WERI-Rb-1 (cell line): Measurements from ENCODE around the gene WSCD2.

ENCODE experiments used
- DNase-seq: peaks from one replicate; pipeline ENCODE4 v3.0.0-alpha.2; 2020
- H3K27ac ChIP-seq: fragments of 250-450 bp; sonication (Bioruptor Pico); 2 replicates; pipeline ENCODE4 v1.5.1; 2020; ENCODE audit warnings: mild to moderate bottlenecking, moderate library complexity
- H3K27me3 ChIP-seq: fragments of 250-450 bp; sonication (Bioruptor Pico); 2 replicates; pipeline ENCODE4 v1.5.1; 2021; ENCODE audit warnings: mild to moderate bottlenecking, low read depth, moderate library complexity; ENCODE audit not compliant: insufficient read depth, severe bottlenecking
- H3K36me3 ChIP-seq: fragments of 250-450 bp; sonication (Bioruptor Pico); 2 replicates; pipeline ENCODE4 v1.5.1; 2020; ENCODE audit warnings: mild to moderate bottlenecking, moderate library complexity
- H3K4me3 ChIP-seq: 2 replicates; pipeline ENCODE4 v1.5.1; 2011; ENCODE audit warnings: low read depth, mild to moderate bottlenecking, control low read depth, low read length
- H3K9me3 ChIP-seq: fragments of 250-450 bp; sonication (Bioruptor Pico); 2 replicates; pipeline ENCODE4 v1.5.1; 2021; ENCODE audit warnings: mild to moderate bottlenecking, moderate library complexity; ENCODE audit not compliant: severe bottlenecking
- CTCF ChIP-seq: IDR thresholded peaks from 2 replicates; pipeline ENCODE4 v1.5.1; 2011; ENCODE audit warnings: low read depth, mild to moderate bottlenecking, control low read depth, inconsistent platforms, low read length

WSCD2 gene

GRCh38 chr12:108231909-108232434 lies 102.9 kb downstream of the WSCD2 start:
- no peak overlapping the region for H3K4me3 ChIP-seq
- no peak for TF ChIP-seq CTCF
- no peaks in the 10 kb centered on the region for H3K36me3 ChIP-seq
- no peak for DNase-seq
- H3K27me3 ChIP-seq = peaks cover 62% of the 10 kb centered on the region
- H3K9me3 ChIP-seq = no peaks in the 10 kb centered on the region
- H3K27ac ChIP-seq = no peak overlapping the region

- Histone ChIP-seq H3K36me3 (no peaks in the 10 kb centered on the region), H3K4me3 (no peak overlapping the region), H3K27ac (no peak overlapping the region), H3K27me3 (peaks cover 59% of the 10 kb centered on the region), H3K9me3 (peaks cover 5% of the 10 kb centered on the region)
- DNase-seq = no peak
- no peak for TF ChIP-seq CTCF
These were observed 103.5 kb downstream of the WSCD2 start for GRCh38 chr12:108232565-108232964.

- Histone ChIP-seq H3K4me3 (no peak overlapping the region), H3K36me3 (no peaks in the 10 kb centered on the region), H3K27me3 (peaks cover 49% of the 10 kb centered on the region), H3K9me3 (peaks cover 6% of the 10 kb centered on the region), H3K27ac (no peak overlapping the region)
- no peak for DNase-seq
- TF ChIP-seq CTCF = no peak
These were observed 105.1 kb downstream of the WSCD2 start for GRCh38 chr12:108234158-108234557.

- TF ChIP-seq CTCF = no peak
- Histone ChIP-seq H3K27ac (no peak overlapping the region), H3K27me3 (peaks cover 40% of the 10 kb centered on the region), H3K4me3 (no peak overlapping the region), H3K9me3 (peaks cover 6% of the 10 kb centered on the region), H3K36me3 (no peaks in the 10 kb centered on the region)
- no peak for DNase-seq
These were observed 106.3 kb downstream of the WSCD2 start for GRCh38 chr12:108235197-108235984.

GRCh38 chr12:108235985-108236263 lies 106.8 kb downstream of the WSCD2 start:
- peaks cover 35% of the 10 kb centered on the region for H3K27me3 ChIP-seq
- H3K4me3 ChIP-seq = no peak overlapping the region
- no peak overlapping the region for H3K27ac ChIP-seq
- H3K36me3 ChIP-seq = no peaks in the 10 kb centered on the region
- no peak for DNase-seq
- peaks cover 6% of the 10 kb centered on the region for H3K9me3 ChIP-seq
- no peak for TF ChIP-seq CTCF

GRCh38 chr12:108236366-108236765 lies 107.3 kb downstream of the WSCD2 start:
- Histone ChIP-seq H3K36me3 (no peaks in the 10 kb centered on the region), H3K27me3 (peaks cover 30% of the 10 kb centered on the region), H3K27ac (no peak overlapping the region), H3K4me3 (no peak overlapping the region), H3K9me3 (peaks cover 6% of the 10 kb centered on the region)
- no peak for DNase-seq
- TF ChIP-seq CTCF = no peak
